HUDEP-2 (cell line): ENCODE data around the gene RETREG2.

Experiments used
- DNase-seq, 76 experiments: peaks; one replicate each; lab custom pipeline; 2025; ENCODE audit not compliant: unreplicated experiment in 76 of 76; lab: John Stamatoyannopoulos, UW

Gene RETREG2

GRCh38 chr2:219177552-219178376, at the start of gene RETREG2:
TSS of gene RETREG2 (plus strand) at chr2:219178275. CDS start at chr2:219178353, 78 bp downstream.
- peak in 74 of 76 experiments; percentile 10 to 96 (median 76) for DNase-seq

DNA sequence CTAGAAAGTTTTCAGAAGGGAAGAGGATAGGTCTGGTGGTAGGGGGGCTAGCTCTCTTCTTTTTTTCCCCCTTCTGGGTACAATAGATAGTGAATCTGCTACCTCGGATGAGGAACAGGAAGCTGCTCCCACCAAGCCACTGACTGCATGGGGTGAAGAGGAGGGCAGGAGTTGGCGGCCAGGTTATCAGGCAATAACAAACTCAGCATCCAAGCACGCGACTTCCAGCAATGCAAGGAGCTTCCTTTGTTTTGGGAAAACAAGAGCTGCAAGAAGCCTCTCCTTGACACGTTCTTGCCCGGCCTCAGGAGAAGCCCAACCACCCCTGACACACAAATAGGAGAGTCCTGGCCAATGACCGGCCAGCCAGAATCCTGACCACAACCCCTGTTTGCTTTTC, 49.7 kb upstream of the RETREG2 start:
- no peak for DNase-seq

DNA sequence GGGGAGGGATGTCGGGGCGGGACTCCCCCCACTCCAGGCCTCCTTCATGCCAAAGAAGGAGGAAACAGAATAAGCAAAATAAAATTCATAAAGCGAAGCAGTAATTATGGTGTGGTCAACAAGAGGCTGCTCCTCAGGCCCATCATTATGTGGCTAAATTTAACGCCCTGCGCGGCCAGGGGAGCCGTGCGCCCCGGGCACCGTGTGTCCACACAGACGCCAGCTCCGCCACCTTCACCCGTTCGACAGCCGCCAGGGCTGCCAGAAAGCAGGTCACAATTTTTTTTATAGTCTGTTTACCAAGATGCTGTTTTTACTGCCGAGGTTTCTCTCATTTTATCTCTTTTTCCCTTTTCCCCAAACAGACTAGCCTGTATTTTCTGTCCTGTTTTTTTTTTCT, 48.5 kb upstream of the RETREG2 start:
- no peak for DNase-seq

GRCh38 chr2:219131327-219131726, 46.7 kb upstream of the RETREG2 start:
- no peak for DNase-seq

- DNase-seq: no peak
These were observed 46.3 kb upstream of the RETREG2 start for GRCh38 chr2:219131744-219132143.

GRCh38 chr2:219133976-219134375, 44.1 kb upstream of the RETREG2 start:
- DNase-seq: no peak

GRCh38 chr2:219140722-219141121, 37.4 kb upstream of the RETREG2 start:
- no peak for DNase-seq

DNA sequence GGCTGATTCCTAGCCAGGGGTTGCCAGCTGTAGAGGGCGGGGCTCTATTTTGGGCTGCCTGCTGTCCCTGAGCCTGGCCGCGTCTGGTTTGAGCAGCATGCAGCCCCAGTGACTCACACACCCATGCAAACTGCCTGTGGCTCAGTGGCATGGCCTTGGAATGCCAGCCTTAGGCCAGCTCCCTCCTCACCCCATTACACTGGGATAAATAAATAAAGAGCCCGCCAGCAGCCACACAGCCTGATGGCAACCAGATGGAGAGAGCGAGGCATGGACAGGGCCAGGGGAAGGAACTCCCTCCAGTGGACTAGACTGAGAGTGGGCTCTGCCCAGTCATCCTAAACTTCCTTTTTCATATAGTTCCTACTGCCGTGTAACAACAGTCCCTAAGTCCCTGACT, 35.7 kb upstream of the RETREG2 start:
- DNase-seq: peak in 2 of 76 experiments; percentile 1 to 2

GRCh38 chr2:219149667-219150066, 28.4 kb upstream of the RETREG2 start:
- DNase-seq: peak in 4 of 76 experiments; percentile 3 to 24 (median 11)

- peak in 43 of 76 experiments; percentile 3 to 75 (median 56) for DNase-seq
These were observed 22.9 kb upstream of the RETREG2 start for GRCh38 chr2:219155054-219155644.

DNA sequence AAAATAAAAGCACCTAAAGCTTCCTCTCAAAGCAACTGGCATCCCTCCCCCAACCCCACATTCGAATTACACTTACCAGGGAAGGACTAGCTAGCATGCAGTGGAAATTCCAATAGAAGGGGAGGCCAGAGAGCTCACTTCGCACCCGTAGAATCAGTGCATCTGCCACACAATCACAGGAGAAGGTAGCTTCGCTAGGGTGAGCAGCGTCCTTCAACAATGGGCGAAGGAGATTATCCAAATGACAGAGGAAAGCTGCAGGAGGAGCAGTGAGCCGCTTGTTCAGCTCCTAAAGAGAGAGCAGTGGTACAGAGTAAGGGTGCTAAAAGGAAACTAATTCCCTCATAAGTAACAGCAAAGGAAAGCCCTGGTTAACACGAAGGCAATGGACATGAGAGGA, 20.7 kb upstream of the RETREG2 start:
- no peak for DNase-seq

DNA sequence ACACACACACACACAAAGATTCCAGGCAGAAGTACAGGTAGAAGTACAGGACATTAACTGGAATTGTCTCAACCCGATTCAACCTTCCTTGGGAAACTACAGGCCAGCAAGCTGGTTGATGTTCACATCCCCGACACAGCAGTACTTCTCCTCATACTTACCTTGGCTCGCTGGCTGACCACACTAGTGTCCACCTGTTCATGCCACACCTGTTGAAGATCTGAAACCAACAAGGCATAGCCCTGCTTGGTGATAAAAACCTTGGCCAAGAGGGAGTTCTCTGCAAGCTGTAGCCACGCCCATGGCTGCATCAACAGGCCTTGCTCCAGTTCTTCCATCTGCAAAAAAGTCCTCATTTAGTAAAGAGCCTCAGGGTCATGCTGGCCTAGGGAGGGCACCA, 20.1 kb upstream of the RETREG2 start:
- peak in 2 of 76 experiments; percentile 1 to 2 for DNase-seq

- DNase-seq: no peak
These were observed 19.5 kb upstream of the RETREG2 start for GRCh38 chr2:219158586-219158985.

DNA sequence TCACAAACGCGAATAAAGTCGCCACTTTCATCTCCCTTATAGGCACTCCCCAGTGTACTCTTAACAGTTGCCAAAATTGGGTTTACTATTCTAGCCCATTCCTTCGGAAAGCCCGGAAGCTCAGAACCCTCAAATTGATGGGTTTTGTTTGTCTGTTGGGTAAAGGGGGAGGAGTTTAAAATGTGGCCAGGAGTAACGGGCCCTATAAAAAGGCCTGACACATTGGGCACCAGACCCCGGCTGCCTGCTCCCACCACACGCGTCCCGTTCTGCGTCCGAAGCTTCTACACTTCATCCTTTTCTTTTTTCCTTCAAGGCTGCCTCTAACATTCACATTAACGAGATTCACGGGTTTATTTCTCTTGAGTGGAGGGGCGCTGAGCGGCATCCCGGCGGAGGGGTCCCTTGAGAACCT, 18.3 kb upstream of the RETREG2 start:
- DNase-seq: peak in 1 of 76 experiments; percentile 30

- DNase-seq: peak; percentile 29 to 99 (median 90)
These were observed 17.7 kb upstream of the RETREG2 start, which contains the start of gene NHEJ1 for GRCh38 chr2:219160186-219161017. TSS of gene NHEJ1 (minus strand) at chr2:219160815. CDS start at chr2:219158362, 2,453 bp downstream.

DNA sequence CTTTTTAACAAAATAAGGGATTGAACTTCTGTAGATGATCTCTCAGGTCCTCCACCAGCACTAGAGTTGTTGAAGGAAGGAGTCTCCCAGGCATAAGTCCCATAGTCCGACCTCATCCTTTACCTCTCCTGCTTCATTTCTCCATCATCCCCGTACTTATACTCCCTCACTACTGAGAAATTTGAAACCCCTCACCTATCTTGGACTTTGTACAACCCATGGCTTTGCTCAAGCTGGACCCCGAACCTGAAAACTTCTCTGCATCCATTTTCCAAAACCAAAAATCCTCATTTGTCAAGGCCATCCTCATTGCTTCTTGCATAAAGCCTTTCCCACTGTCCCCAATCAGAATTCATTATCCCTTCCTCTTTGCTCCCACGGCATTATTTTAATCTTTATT, 17.0 kb upstream of the RETREG2 start:
- no peak for DNase-seq

DNA sequence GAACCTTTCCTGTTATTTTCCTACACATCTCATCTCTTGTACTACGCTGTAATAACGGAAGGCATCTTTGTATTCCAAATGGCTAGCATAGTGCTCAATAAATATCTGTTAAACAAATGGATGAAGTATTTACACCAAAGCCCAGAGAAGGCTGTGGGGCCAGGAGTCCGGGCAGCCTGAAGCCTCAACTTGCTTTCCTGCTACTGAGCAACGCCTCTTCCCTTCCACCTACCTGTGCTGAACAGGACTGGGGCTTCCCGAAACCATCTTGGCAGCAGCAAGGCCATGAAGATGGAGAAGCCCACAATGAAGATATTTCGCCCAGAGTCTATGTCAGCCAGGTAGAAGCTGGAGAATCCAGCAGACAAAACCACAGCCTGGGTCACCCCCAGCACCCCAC, 14.9 kb upstream of the RETREG2 start:
- no peak for DNase-seq

GRCh38 chr2:219165058-219165911, 12.8 kb upstream of the RETREG2 start:
- peak in 1 of 76 experiments; percentile 2 for DNase-seq

DNA sequence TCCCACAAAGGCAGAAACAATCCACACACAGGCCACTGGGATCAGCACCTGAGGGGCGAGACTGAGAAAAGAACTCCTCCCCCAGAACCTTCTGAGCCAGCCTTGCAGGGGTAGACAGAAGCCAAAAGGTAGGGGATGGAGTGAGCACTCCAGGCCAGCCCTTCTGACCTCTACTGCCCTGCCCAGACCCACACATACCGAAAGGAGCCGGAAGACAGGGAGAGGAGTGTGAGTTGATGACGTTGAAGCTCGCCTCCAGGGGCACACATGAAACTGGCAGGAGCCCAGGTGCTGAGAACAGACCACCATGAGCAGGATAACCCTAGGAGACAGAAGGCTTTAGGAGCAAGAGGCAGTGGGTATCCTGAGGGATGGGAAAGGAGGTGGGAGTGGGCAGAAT, 10.1 kb upstream of the RETREG2 start:
- DNase-seq: no peak

GRCh38 chr2:219168526-219168925, 9.5 kb upstream of the RETREG2 start:
- DNase-seq: peak in 50 of 76 experiments; percentile 3 to 77 (median 32)
